Measurements from ENCODE around the gene ZNF341. TPM values are rescaled to one million over a fixed set of nuclear protein-coding genes. Genes with fewer than 3 reads are reported as not detected.

Gene ZNF341
- total and polyA plus RNA-seq, 2 of the 8 experiments (the other 6 are each of a cell fraction or from before 2014, with no cell fraction given) = 5.8 to 6.4 TPM

GRCh38 chr20:33686100-33686983, 45.5 kb upstream of the ZNF341 start, which contains the start of gene E2F1 (continued):
- no peak for TF ChIP-seq BRCA1 (IDR thresholded peaks at IDR 0.05; ENCODE audit: low read depth, low read length)
- TF ChIP-seq SP4 (IDR thresholded peaks at IDR 0.05; ENCODE audit: low read length) = no peak; the same call in 1 of the 2 replicates
- TF ChIP-seq EP300 (IDR thresholded peaks at IDR 0.05; ENCODE audit: borderline replicate concordance in 1 of 2, low read depth in 2 of 2, low read length in 2 of 2) = no peak
- TF ChIP-seq SIRT6 (IDR thresholded peaks at IDR 0.05; ENCODE audit: low read length) = no peak
- no peak for TF ChIP-seq EGR1 (IDR thresholded peaks at IDR 0.05; ENCODE audit: borderline replicate concordance, low read depth, low read length)
- TF ChIP-seq TCF12 (IDR thresholded peaks at IDR 0.05; ENCODE audit: low read depth, low read length) = no peak

Measured in H1 (cell line).